ENCODE results near the gene NTSR2.

Gene NTSR2

DNA sequence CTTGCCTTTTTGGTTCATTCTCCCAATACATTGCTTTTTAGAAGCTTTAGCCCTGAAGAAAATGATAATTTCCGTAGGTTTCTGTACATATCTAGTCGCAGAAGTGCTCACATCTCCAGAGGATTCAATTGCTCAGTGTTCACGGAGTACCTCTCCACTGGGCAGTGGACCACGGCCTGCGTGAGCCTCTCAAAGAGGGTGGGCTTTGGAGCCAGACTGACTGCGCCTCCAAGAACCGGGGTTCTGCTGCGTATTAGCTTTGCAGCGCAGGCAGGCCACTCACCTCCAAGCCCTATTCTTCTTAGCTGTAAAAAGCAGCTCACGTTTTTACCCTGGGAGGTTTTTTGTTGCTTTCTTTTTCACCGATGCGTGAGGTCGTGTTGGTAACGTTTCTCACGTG lies 35.4 kb downstream of the NTSR2 start:
- no peak overlapping the region for H3K4me3 Mint-ChIP-seq
- peaks cover 0 to 42% of the 10 kb centered on the region in 2 donors for H3K27me3 Mint-ChIP-seq
- DNase-seq (no peak), ATAC-seq (replicated peaks) (no peak)
- H3K4me1 Mint-ChIP-seq (ENCODE audit: low read depth in 2 of 2): peaks cover 0 to 1% of the 10 kb centered on the region in 2 donors
- no peaks in the 10 kb centered on the region for H3K9me3 Mint-ChIP-seq
- H3K36me3 Mint-ChIP-seq (ENCODE audit: insufficient read depth): peaks cover 5% of the 10 kb centered on the region
- H3K27ac Mint-ChIP-seq: no peak overlapping the region

DNA sequence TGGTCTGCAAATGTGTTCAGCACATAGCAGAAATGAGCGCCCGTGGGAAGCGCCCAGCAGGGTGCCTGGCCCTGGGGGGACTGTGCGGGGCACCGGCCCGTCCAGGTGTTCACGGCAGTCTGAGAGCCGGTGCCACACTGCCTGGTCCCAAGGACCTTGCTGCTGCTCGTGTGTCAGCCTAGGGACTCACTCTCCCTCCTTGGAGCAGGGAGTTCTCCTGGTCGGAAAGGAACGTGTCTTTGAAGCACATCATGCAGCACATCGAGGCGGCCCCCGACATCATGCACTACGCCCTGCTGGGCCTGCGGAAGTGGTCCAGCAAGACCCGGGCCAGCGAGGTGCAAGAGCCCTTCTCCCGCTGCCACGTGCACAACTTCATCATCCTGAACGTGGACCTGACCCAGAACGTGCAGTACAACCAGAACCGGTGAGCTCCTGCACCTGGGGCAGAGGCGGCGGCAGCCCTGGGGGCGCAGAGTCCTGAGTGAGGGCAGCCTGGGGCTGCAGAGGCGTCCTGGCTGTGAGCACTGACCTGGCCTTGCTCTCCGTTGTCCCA lies 36.0 kb downstream of the NTSR2 start:
- H3K9me3 Mint-ChIP-seq: no peaks in the 10 kb centered on the region
- H3K4me1 Mint-ChIP-seq (ENCODE audit: low read depth in 2 of 2): peaks cover 0 to 1% of the 10 kb centered on the region in 2 donors
- no peak for ATAC-seq (replicated peaks)
- peaks cover 2 to 36% of the 10 kb centered on the region in 2 donors for H3K27me3 Mint-ChIP-seq
- H3K27ac Mint-ChIP-seq: no peak overlapping the region
- no peak for DNase-seq
- no peak overlapping the region for H3K4me3 Mint-ChIP-seq
- H3K36me3 Mint-ChIP-seq (ENCODE audit: insufficient read depth): peaks cover 5% of the 10 kb centered on the region

DNA sequence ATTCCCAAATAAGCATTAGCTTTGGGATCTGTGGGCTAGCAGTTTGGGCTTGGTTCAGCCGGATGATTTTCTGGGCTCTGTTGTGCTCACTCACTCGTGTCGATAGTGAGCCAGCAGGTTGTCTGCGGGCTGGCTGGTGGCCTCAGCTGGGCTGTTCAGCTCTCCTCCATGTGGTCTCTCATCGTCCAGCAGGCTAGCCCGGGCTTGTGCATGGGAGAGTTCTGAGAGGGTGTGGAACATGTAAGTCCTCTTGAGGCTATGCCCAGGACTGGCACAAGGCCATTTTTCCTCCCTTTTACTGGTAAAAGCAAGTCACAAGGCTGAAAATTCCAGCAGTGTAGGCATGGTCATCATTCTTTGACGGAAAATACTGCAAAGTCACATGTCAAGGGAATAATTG lies 38.5 kb downstream of the NTSR2 start:
- peaks cover 5% of the 10 kb centered on the region for H3K36me3 Mint-ChIP-seq (ENCODE audit: insufficient read depth)
- DNase-seq (no peak), ATAC-seq (replicated peaks) (no peak)
- no peak overlapping the region for H3K27ac Mint-ChIP-seq
- H3K9me3 Mint-ChIP-seq: peaks cover 0 to 2% of the 10 kb centered on the region in 2 donors
- H3K4me3 Mint-ChIP-seq: no peak overlapping the region
- peaks cover 5 to 22% of the 10 kb centered on the region in 2 donors for H3K27me3 Mint-ChIP-seq
- no peaks in the 10 kb centered on the region for H3K4me1 Mint-ChIP-seq (ENCODE audit: low read depth in 2 of 2)

DNA sequence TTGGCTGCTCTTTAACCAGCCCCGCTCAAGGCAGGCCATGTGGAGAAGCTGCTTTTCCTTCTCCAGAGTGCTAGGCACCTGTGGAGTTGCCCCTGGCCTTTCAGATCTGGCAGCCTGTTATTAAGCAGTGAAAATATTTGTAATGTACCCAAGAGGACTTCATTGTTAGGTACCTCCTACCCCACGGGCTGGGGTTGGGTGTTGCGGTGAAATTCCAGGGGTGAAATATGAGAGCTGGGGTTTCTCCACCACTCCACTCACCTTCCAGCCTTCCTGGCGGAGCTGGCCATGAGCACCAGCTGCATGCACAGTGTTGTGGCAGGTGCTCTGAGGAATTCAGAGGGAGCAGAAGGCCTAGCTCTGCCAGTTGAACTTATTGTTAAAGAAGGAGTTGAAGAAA lies 39.1 kb downstream of the NTSR2 start:
- peaks cover 5 to 16% of the 10 kb centered on the region in 2 donors for H3K27me3 Mint-ChIP-seq
- peaks cover 0 to 2% of the 10 kb centered on the region in 2 donors for H3K9me3 Mint-ChIP-seq
- no peak for ATAC-seq (replicated peaks)
- H3K36me3 Mint-ChIP-seq (ENCODE audit: insufficient read depth): peaks cover 5% of the 10 kb centered on the region
- no peak overlapping the region for H3K4me3 Mint-ChIP-seq
- DNase-seq: no peak
- H3K27ac Mint-ChIP-seq: no peak overlapping the region
- H3K4me1 Mint-ChIP-seq (ENCODE audit: low read depth in 2 of 2): no peaks in the 10 kb centered on the region

DNA sequence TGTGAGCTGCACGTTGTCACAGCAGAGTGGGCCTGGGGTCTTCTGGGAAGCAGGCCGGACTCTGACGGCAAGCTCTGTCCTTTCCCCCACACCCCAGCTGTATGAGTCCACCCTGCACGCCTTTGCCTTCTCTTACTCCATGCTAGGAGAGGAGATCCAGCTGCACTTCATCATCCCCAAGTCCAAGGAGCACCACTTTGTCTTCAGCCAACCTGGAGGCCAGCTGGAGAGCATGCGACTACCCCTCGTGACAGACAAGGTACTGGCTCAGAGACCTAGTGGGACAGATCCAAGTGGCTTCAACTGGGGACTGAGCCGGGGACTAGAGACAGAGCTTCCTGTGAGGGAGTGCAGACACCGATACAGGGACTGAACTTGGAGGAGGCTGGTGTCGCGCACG lies 40.1 kb downstream of the NTSR2 start:
- peaks cover 0 to 2% of the 10 kb centered on the region in 2 donors for H3K9me3 Mint-ChIP-seq

DNA sequence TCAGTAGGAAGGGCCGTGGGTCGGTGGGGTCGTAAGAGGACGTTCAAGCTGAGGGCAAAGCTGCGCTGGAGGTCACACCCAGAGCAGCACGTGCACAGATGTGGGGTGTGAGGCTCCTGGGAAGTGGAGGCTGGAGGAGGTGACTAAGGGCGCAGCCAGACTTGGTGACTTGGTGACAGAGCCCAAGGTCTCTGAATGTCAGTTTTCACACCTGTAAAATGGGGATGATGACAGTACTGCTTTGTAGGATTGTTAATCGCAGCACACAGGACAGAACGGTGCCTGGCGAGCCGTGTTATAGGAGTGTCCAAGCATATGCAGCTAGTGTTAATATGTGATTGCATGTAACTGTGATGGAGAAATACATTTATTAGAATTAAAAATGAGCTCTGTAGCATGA lies 40.8 kb downstream of the NTSR2 start:
- H3K27ac Mint-ChIP-seq: no peak overlapping the region
- no peak for DNase-seq
- H3K4me3 Mint-ChIP-seq: no peak overlapping the region
- ATAC-seq (replicated peaks): no peak
- peaks cover 0 to 2% of the 10 kb centered on the region in 2 donors for H3K9me3 Mint-ChIP-seq
- no peaks in the 10 kb centered on the region for H3K4me1 Mint-ChIP-seq (ENCODE audit: low read depth in 2 of 2)
- peaks cover 0 to 5% of the 10 kb centered on the region in 2 donors for H3K27me3 Mint-ChIP-seq
- H3K36me3 Mint-ChIP-seq (ENCODE audit: insufficient read depth): peaks cover 5% of the 10 kb centered on the region

More for the DNA sequence above, 40.1 kb downstream of the NTSR2 start:
- H3K27me3 Mint-ChIP-seq: peaks cover 5 to 6% of the 10 kb centered on the region in 2 donors
- no peak overlapping the region for H3K27ac Mint-ChIP-seq
- no peak overlapping the region for H3K4me3 Mint-ChIP-seq
- H3K36me3 Mint-ChIP-seq (ENCODE audit: insufficient read depth): peaks cover 5% of the 10 kb centered on the region
- DNase-seq (no peak), ATAC-seq (replicated peaks) (no peak)
- H3K4me1 Mint-ChIP-seq (ENCODE audit: low read depth in 2 of 2): no peaks in the 10 kb centered on the region

DNA sequence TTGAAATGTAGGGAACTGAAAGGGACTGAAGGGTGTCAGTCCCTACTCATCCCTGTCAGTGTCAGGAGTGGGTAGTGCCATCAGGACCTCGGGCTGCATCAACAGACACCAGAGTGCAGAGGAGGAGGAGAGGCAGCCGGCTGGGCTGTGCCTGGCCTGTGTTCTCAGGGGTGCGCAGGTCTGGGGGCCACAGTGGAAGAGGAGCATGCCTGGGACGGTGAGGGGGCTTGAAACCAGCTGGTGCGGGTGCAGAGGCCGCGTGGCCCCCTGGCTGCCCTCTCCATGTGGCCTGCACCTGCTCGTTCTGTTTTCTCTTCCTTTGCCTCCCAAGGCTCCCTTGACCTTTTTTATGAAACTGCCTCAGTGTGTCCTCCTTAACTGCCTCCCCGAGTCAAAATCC lies 41.3 kb downstream of the NTSR2 start:
- H3K4me3 Mint-ChIP-seq: no peak overlapping the region
- peaks cover 0 to 2% of the 10 kb centered on the region in 2 donors for H3K9me3 Mint-ChIP-seq
- peaks cover 5% of the 10 kb centered on the region for H3K36me3 Mint-ChIP-seq (ENCODE audit: insufficient read depth)
- H3K4me1 Mint-ChIP-seq (ENCODE audit: low read depth in 2 of 2): no peaks in the 10 kb centered on the region
- peaks cover 0 to 5% of the 10 kb centered on the region in 2 donors for H3K27me3 Mint-ChIP-seq
- H3K27ac Mint-ChIP-seq: no peak overlapping the region
- DNase-seq (no peak), ATAC-seq (replicated peaks) (no peak)

DNA sequence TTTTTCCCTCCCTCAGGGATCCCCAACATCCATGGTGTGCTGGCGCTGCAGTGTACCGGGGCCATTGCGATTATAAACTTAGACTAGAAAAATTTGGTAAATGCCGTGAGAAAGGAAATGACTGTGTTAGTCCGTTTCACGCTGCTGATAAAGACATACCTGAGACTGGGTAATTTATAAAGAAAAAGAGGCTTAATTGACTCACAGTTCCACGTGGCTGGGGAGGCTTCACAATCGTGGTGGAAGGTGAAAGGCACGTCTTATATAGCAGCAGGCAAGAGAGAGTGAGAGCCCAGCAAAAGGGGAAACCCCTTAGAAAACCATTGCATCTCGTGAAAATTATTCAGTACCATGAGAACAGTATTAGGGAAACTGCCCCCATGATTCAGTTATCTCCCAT lies 44.3 kb downstream of the NTSR2 start:
- no peak for ATAC-seq (replicated peaks)
- H3K9me3 Mint-ChIP-seq: peaks cover 0 to 2% of the 10 kb centered on the region in 2 donors
- H3K27ac Mint-ChIP-seq: no peak overlapping the region
- no peaks in the 10 kb centered on the region for H3K36me3 Mint-ChIP-seq (ENCODE audit: insufficient read depth)
- peaks cover 0 to 5% of the 10 kb centered on the region in 2 donors for H3K27me3 Mint-ChIP-seq
- H3K4me1 Mint-ChIP-seq (ENCODE audit: low read depth in 2 of 2): no peaks in the 10 kb centered on the region
- no peak overlapping the region for H3K4me3 Mint-ChIP-seq
- DNase-seq: no peak

DNA sequence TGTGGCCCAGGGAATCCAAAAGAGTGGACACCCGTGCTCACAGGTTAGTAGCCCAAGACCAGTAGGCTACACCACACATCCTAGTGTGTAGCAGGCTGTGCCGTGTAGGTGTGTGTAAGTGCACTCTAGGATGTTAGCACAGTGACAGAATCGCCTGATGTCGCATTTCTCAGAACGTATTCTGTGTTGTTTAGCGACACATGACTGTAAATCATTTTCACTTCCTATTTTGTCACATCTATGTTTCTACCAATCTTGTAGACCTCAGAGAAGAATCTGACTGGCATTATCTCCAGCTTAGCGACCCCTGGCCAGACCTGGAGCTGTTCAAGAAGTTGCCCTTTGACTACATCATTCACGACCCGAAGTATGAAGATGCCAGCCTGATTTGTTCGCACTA lies 45.1 kb downstream of the NTSR2 start:
- peaks cover 0 to 2% of the 10 kb centered on the region in 2 donors for H3K9me3 Mint-ChIP-seq
- DNase-seq (no peak), ATAC-seq (replicated peaks) (no peak)
- peaks cover 0 to 5% of the 10 kb centered on the region in 2 donors for H3K27me3 Mint-ChIP-seq
- no peaks in the 10 kb centered on the region for H3K4me1 Mint-ChIP-seq (ENCODE audit: low read depth in 2 of 2)
- no peak overlapping the region for H3K4me3 Mint-ChIP-seq
- no peak overlapping the region for H3K27ac Mint-ChIP-seq
- H3K36me3 Mint-ChIP-seq (ENCODE audit: insufficient read depth): no peaks in the 10 kb centered on the region

DNA sequence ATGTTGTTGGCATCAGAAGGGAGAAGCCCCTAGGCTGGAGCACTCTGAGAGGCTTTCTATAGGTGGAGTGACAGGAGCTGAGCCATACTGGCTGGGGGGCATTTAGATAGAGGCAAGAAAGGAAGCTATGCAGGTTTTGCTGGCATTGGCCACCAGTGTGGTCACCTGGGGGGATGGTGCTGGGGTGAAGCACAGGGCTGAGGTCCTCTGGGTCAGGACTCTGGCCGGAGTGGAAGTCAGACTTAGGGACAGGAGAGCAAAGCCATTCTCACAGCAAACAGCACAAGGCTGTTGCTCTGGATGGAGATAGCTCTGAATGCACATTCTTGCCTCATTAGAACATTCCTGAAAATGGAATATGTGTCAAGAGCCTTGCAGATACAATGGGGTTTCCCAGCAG lies 47.4 kb downstream of the NTSR2 start:
- Mint-ChIP-seq H3K27ac (no peak overlapping the region), H3K4me1 (ENCODE audit: low read depth in 2 of 2) (no peaks in the 10 kb centered on the region), H3K36me3 (ENCODE audit: insufficient read depth) (no peaks in the 10 kb centered on the region), H3K4me3 (no peak overlapping the region), H3K9me3 (peaks cover 0 to 1% of the 10 kb centered on the region in 2 donors), H3K27me3 (no peaks in the 10 kb centered on the region)
- no peak for DNase-seq
- ATAC-seq (replicated peaks): no peak

DNA sequence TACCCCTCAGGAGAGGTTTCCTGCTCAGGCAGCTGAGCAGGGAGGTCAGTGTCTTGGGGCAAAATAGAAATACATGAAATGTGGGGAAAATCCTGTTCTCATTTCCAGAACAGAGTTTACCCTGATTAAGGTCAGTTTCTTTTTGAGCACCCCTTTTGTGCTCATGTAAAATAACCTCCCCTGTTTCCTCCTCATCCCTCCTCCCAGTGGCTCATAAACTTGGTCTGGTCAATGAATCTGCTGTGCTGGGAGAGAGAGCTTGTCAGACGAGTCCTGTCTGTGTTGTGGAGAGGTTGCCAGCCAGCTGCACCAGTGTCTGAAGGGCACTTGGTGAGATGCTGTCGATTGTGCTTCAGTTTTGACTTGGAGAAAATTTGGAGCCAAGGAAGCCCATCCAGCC lies 48.6 kb downstream of the NTSR2 start:
- Mint-ChIP-seq H3K4me3 (no peak overlapping the region), H3K36me3 (ENCODE audit: insufficient read depth) (no peaks in the 10 kb centered on the region), H3K27me3 (peaks cover 0 to 8% of the 10 kb centered on the region in 2 donors), H3K9me3 (no peaks in the 10 kb centered on the region), H3K4me1 (ENCODE audit: low read depth in 2 of 2) (no peaks in the 10 kb centered on the region), H3K27ac (no peak overlapping the region)
- no peak for DNase-seq
- no peak for ATAC-seq (replicated peaks)

DNA sequence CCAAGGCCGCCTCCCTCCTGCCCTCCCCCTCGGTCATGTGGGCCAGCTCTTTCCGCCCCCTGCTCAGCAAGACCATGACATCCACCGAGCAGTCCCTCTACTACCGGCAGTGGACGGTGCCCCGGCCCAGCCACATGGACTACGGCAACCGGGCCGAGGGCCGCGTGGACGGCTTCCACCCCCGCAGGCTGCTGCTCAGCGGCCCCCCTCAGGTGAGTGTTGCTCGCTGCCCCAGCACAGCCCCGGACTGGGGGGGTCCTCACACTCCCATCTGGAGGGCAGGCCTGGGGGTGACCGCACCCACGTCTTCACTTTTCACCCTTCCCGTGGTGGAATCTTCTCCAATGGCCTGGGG lies 51.3 kb downstream of the NTSR2 start:
- no peaks in the 10 kb centered on the region for H3K9me3 Mint-ChIP-seq
- no peak overlapping the region for H3K4me3 Mint-ChIP-seq
- no peak for ATAC-seq (replicated peaks)
- H3K36me3 Mint-ChIP-seq (ENCODE audit: insufficient read depth): no peaks in the 10 kb centered on the region
- DNase-seq: no peak
- no peak overlapping the region for H3K27ac Mint-ChIP-seq
- H3K27me3 Mint-ChIP-seq: peaks cover 0 to 10% of the 10 kb centered on the region in 2 donors
- H3K4me1 Mint-ChIP-seq (ENCODE audit: low read depth in 2 of 2): no peaks in the 10 kb centered on the region

DNA sequence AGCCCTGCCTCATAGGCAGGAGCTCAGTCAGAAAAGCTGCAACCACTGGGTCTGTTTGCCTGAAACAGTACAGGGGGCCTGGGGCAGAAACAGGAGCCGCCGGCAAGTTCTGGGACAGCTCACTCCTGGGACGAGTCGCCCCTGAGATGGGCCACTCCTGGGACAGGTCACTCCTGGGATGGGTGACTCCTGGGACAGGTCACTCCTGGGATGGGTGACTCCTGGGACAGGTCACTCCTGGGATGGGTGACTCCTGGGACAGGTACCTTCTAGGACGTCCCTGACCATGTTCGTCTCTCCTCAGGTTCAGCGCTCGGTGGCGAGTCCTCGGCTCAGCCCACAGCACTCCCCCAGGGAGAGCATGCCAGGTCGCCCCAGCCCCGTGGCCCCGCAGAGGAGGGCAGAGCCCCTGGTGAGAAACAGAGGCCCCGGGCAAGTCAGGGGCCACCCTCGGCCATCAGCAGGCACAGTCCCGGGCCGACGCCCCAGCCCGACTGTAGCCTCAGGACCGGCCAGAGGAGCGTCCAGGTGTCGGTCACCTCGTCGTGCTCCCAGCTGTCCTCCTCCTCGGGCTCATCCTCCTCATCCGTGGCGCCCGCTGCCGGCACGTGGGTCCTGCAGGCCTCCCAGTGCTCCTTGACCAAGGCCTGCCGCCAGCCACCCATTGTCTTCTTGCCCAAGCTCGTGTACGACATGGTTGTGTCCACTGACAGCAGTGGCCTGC lies 51.8 kb downstream of the NTSR2 start:
- peaks cover 0 to 10% of the 10 kb centered on the region in 2 donors for H3K27me3 Mint-ChIP-seq
- no peaks in the 10 kb centered on the region for H3K36me3 Mint-ChIP-seq (ENCODE audit: insufficient read depth)
- ATAC-seq (replicated peaks) (no peak), DNase-seq (no peak)
- no peaks in the 10 kb centered on the region for H3K9me3 Mint-ChIP-seq
- no peak overlapping the region for H3K4me3 Mint-ChIP-seq
- H3K4me1 Mint-ChIP-seq (ENCODE audit: low read depth in 2 of 2): no peaks in the 10 kb centered on the region
- no peak overlapping the region for H3K27ac Mint-ChIP-seq

DNA sequence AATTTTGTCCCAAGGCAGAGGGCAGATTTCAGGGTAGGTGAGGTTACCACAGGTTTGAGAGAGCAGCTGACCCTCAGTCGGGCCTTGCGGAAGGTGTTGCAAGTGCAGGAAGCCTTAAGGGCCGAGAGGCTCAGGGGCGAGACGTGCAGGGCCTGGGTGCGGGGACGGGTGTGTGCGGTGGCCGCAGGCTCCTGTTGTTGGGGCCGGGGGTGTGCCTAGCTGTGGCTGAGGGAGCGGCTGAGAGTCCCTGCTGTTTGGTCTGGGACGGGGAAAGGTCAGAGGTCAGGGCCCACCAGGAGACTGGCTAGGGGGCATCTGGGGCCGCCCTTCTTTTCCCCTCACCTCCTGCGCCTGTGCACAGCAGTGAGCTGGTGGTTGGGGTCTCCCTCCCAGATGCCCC lies 52.5 kb downstream of the NTSR2 start:
- H3K4me3 Mint-ChIP-seq: no peak overlapping the region
- H3K4me1 Mint-ChIP-seq (ENCODE audit: low read depth in 2 of 2): no peaks in the 10 kb centered on the region
- no peaks in the 10 kb centered on the region for H3K9me3 Mint-ChIP-seq
- peaks cover 0 to 10% of the 10 kb centered on the region in 2 donors for H3K27me3 Mint-ChIP-seq
- no peak for ATAC-seq (replicated peaks)
- no peak for DNase-seq
- H3K27ac Mint-ChIP-seq: no peak overlapping the region
- no peaks in the 10 kb centered on the region for H3K36me3 Mint-ChIP-seq (ENCODE audit: insufficient read depth)
